PC-9 (cell line): ENCODE data around the gene SPTAN1. TPM values are rescaled to one million over a fixed set of nuclear protein-coding genes. Genes with fewer than 3 reads are reported as not detected.

Source experiments
- BruUV-seq: library from RNA; stranded (reverse); fragments of 400-500 nt; replicated peaks from 2 replicates; lab custom pipeline; 2021; lab: Mats Ljungman, UMichigan
- CTCF ChIA-PET: fragments of 300-600 bp; sonication (Branson Sonifier 250); formaldehyde crosslinking; loops from one replicate; lab custom pipeline; 2022; ENCODE audit warnings: antibody characterized with exemption; lab: Charles Lee
- POLR2A ChIA-PET: fragments of 300-600 bp; sonication (Branson Sonifier 250); formaldehyde crosslinking; loops from one replicate; lab custom pipeline; 2022; ENCODE audit warnings: antibody characterized with exemption; ENCODE audit not compliant: unreplicated experiment; lab: Charles Lee
- DNase-seq, 2 experiments: peaks; one replicate each; pipeline versions ENCODE4 v3.0.0 to v3.0.0-alpha.2; 2015 to 2022; ENCODE audit warnings: mixed read lengths in 1 of 2
- H2AFZ ChIP-seq: fragments of 200-600 bp; sonication (generic); 2 replicates; pipeline ENCODE4 v1.8.1; 2017; ENCODE audit warnings: antibody characterized with exemption
- H3F3A ChIP-seq: fragments of 200-600 bp; sonication (generic); 2 replicates; pipeline ENCODE4 v1.8.1; 2017; ENCODE audit warnings: antibody characterized with exemption, mild to moderate bottlenecking, low read depth; ENCODE audit not compliant: insufficient read depth
- H3K27ac ChIP-seq: fragments of 200-600 bp; sonication (generic); 2 replicates; pipeline ENCODE4 v1.6.1; 2016; ENCODE audit warnings: mixed run types
- H3K27me3 ChIP-seq: fragments of 200-600 bp; sonication (generic); 2 replicates; pipeline ENCODE4 v1.6.1; 2016; ENCODE audit warnings: low read depth, mixed run types; ENCODE audit not compliant: insufficient read depth
- H3K36me3 ChIP-seq: fragments of 200-600 bp; sonication (generic); 2 replicates; pipeline ENCODE4 v1.6.1; 2016; ENCODE audit warnings: low read depth, mixed run types
- H3K4me1 ChIP-seq: fragments of 200-600 bp; sonication (generic); replicated peaks from 2 replicates; pipeline ENCODE4 v1.6.1; 2016; ENCODE audit warnings: mixed run types; ENCODE audit not compliant: insufficient read depth
- H3K4me2 ChIP-seq: fragments of 200-600 bp; sonication (generic); 2 replicates; pipeline ENCODE4 v1.6.1; 2017; ENCODE audit warnings: mixed run types
- H3K4me3 ChIP-seq: fragments of 200-600 bp; sonication (generic); 2 replicates; pipeline ENCODE4 v1.6.1; 2016; ENCODE audit warnings: mixed run types
- H3K79me2 ChIP-seq: fragments of 200-600 bp; sonication (generic); 2 replicates; pipeline ENCODE4 v1.6.1; 2017; ENCODE audit warnings: low read depth, mixed run types
- H3K9me2 ChIP-seq: fragments of 200-600 bp; sonication (generic); 2 replicates; pipeline ENCODE4 v1.8.1; 2017; ENCODE audit warnings: mild to moderate bottlenecking; ENCODE audit not compliant: insufficient read depth
- H3K9me3 ChIP-seq: fragments of 200-600 bp; sonication (generic); 2 replicates; pipeline ENCODE4 v1.8.1; 2016; ENCODE audit warnings: low read depth; ENCODE audit not compliant: insufficient read depth
- H4K20me1 ChIP-seq: fragments of 200-600 bp; sonication (generic); 2 replicates; pipeline ENCODE4 v1.8.1; 2017; ENCODE audit not compliant: insufficient read depth
- EZH2 ChIP-seq: fragments of 200-600 bp; sonication (generic); IDR thresholded peaks from 2 replicates; pipeline ENCODE4 v1.8.0; 2017; ENCODE audit warnings: antibody characterized with exemption, low read depth
- intact Hi-C: fragments of 100-400 bp; cut with micrococcal nuclease; formaldehyde crosslinking; loops from one replicate; pipeline ENCODE4 v1.10.0; 2022; ENCODE audit not compliant: unreplicated experiment
- total RNA-seq: library from RNA; stranded (reverse); gene quantifications from 2 replicates; pipeline ENCODE4 v1.2.3, GENCODE V29; 2021
- TF ChIP-seq, protein P1 (sequence below): fragments of 200-600 bp; sonication (generic); conservative IDR thresholded peaks from 2 replicates; pipeline ENCODE4 v1.6.1; 2017; ENCODE audit warnings: mixed run types, antibody characterized with exemption, mild to moderate bottlenecking, moderate library complexity

Gene SPTAN1
- total RNA-seq, 1 experiment from 2014 or later: 214 TPM

DNA sequence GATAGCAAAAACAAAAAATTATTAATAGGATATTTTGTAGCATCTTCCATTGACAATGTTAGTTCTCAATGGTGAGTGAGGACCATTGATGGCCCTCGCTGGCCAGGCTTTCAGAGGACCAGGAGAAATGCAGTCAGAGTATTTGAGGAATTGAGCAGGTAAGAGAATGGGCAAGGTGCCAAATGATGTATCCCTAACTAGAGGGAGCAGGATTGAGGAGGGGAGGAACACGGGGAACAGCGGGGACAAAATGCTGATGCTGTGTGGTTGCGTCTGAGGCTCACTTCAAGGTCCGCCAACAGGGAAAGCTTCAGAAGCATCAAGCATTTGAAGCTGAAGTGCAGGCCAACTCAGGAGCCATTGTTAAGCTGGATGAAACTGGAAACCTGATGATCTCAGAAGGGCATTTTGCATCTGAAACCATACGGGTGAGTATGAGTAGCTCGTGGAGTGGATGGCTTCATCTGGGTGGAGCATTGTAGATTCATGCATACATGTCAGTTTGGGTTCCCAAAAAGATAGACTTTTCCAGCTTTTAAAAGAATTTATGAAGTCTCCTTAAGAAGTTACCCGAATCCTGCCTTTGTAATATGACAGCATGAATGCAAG lies 16.2 kb downstream of the SPTAN1 start:
- Histone ChIP-seq H3K36me3 (peaks cover 5% of the 10 kb centered on the region; the same call in 1 of the 2 replicates), H3K4me1 (no peaks in the 10 kb centered on the region), H2AFZ (no peak overlapping the region), H3K79me2 (peaks cover 3% of the 10 kb centered on the region; the same call in 1 of the 2 replicates), H3F3A (peaks cover 6% of the 10 kb centered on the region; the same call in 1 of the 2 replicates), H3K27ac (no peak overlapping the region), H3K4me3 (no peak overlapping the region), H3K9me3 (no peaks in the 10 kb centered on the region), H3K4me2 (no peak overlapping the region), H3K9me2 (no peaks in the 10 kb centered on the region), H4K20me1 (peaks cover 4% of the 10 kb centered on the region), H3K27me3 (no peaks in the 10 kb centered on the region)
- ChIA-PET CTCF (no interaction called here), POLR2A (interaction anchor here (0.6 kb wide), 1 partner anchor 25 kb away, joined by 4 read pairs; no protein-coding TSS in a partner anchor)
- intact Hi-C loops: no loop called here
- TF ChIP-seq, protein P1, sequence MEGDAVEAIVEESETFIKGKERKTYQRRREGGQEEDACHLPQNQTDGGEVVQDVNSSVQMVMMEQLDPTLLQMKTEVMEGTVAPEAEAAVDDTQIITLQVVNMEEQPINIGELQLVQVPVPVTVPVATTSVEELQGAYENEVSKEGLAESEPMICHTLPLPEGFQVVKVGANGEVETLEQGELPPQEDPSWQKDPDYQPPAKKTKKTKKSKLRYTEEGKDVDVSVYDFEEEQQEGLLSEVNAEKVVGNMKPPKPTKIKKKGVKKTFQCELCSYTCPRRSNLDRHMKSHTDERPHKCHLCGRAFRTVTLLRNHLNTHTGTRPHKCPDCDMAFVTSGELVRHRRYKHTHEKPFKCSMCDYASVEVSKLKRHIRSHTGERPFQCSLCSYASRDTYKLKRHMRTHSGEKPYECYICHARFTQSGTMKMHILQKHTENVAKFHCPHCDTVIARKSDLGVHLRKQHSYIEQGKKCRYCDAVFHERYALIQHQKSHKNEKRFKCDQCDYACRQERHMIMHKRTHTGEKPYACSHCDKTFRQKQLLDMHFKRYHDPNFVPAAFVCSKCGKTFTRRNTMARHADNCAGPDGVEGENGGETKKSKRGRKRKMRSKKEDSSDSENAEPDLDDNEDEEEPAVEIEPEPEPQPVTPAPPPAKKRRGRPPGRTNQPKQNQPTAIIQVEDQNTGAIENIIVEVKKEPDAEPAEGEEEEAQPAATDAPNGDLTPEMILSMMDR: no peak
- no peak for TF ChIP-seq EZH2
- BruUV-seq: no TSS peak
- DNase-seq: no peak

DNA sequence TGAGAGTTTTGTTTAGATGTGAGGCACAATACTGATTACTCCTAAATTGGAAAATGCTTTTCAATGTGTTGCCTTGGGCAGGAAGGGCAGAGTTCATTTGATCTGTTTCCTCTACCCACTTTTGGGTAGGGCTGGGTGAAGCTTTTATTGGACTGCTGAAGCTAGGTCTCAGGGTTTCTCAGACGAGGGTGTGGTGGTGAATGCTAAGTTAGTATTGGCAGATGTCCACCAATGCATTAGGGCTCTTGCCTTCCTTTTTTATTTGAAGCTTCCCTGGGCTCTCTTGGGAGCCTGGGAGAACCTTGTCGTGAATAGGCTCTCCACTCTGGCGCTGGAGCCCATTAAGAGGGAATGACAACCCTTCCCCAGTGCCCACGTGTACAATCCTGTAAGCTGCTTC lies 23.1 kb downstream of the SPTAN1 start:
- H3K9me2 ChIP-seq: no peaks in the 10 kb centered on the region
- TF ChIP-seq EZH2: no peak
- TF ChIP-seq, protein P1: no peak
- no peaks in the 10 kb centered on the region for H3K79me2 ChIP-seq
- no peak overlapping the region for H3K27ac ChIP-seq
- intact Hi-C loops: no loop called here
- no peaks in the 10 kb centered on the region for H3F3A ChIP-seq
- H4K20me1 ChIP-seq: no peaks in the 10 kb centered on the region; the same call in 1 of the 2 replicates
- H3K4me3 ChIP-seq: no peak overlapping the region
- ChIA-PET CTCF (no interaction called here), POLR2A (no interaction called here)
- no TSS peak for BruUV-seq
- H3K4me2 ChIP-seq: no peak overlapping the region
- H3K4me1 ChIP-seq: no peaks in the 10 kb centered on the region
- H3K36me3 ChIP-seq: peaks cover 6% of the 10 kb centered on the region; the same call in 1 of the 2 replicates
- no peak overlapping the region for H2AFZ ChIP-seq
- no peaks in the 10 kb centered on the region for H3K9me3 ChIP-seq
- no peak for DNase-seq
- no peaks in the 10 kb centered on the region for H3K27me3 ChIP-seq

DNA sequence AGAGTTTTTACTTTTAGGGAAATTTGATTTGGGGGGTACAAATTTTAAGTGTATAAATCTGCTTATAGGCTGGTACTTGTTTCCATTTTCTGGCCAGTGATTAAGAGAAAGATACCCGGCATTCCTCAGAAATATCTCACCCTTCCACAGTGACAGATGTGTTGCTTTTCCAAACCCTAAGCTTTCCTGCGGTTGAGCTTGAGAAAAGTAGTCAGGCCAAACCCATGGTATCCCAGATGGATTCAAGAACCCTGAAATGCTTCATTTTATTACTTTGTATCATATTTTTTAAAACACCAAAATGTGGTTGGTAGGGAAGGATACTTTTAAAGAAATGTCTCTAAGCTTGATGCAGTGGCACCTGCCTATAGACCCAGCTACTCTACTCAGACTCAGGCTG lies 23.5 kb downstream of the SPTAN1 start:
- Histone ChIP-seq H3K27ac (no peak overlapping the region), H2AFZ (no peak overlapping the region), H3K4me3 (no peak overlapping the region), H3K4me2 (no peak overlapping the region), H3K9me3 (no peaks in the 10 kb centered on the region), H3K4me1 (no peaks in the 10 kb centered on the region), H3K79me2 (no peaks in the 10 kb centered on the region), H3K9me2 (no peaks in the 10 kb centered on the region), H3K36me3 (peaks cover 6% of the 10 kb centered on the region; the same call in 1 of the 2 replicates), H4K20me1 (no peaks in the 10 kb centered on the region; the same call in 1 of the 2 replicates), H3F3A (no peaks in the 10 kb centered on the region), H3K27me3 (no peaks in the 10 kb centered on the region)
- ChIA-PET CTCF (no interaction called here), POLR2A (no interaction called here)
- no TSS peak for BruUV-seq
- TF ChIP-seq EZH2: no peak
- TF ChIP-seq, protein P1: no peak
- DNase-seq: no peak
- intact Hi-C loops: no loop called here
